ENCODE data around the gene CCDC6.
"Not testable (repeated sequence)": the region's sequence is repeated elsewhere in the genome, so short reads cannot be mapped to it uniquely, and the experiment has no call there.

CCDC6 gene

GRCh38 chr10:59748834-59749233, 157.5 kb downstream of the CCDC6 start:
- H3K36me3 ChIP-seq (ENCODE audit: low read length): no peaks in the 10 kb centered on the region
- H3K9me3 ChIP-seq (ENCODE audit: insufficient read depth, low read length): no peaks in the 10 kb centered on the region
- no peaks in the 10 kb centered on the region for H3K9me2 ChIP-seq (replicated peaks; ENCODE audit: insufficient read depth, low read length)
- H3K27ac ChIP-seq (ENCODE audit: low read depth, low read length): no peak overlapping the region
- no peak overlapping the region for H3K4me2 ChIP-seq (ENCODE audit: low read depth, low read length, poor library complexity, severe bottlenecking)
- H3K4me3 ChIP-seq (ENCODE audit: insufficient read depth, low read length, poor library complexity, severe bottlenecking): no peak overlapping the region
- no peaks in the 10 kb centered on the region for H3K27me3 ChIP-seq (ENCODE audit: low read length)
- no peaks in the 10 kb centered on the region for H4K20me1 ChIP-seq (ENCODE audit: low read depth, low read length)
- H3F3A ChIP-seq (ENCODE audit: insufficient read depth): no peaks in the 10 kb centered on the region
- H2AFZ ChIP-seq (ENCODE audit: low read depth, low read length, severe bottlenecking): no peak overlapping the region
- no peaks in the 10 kb centered on the region for H3K79me2 ChIP-seq (ENCODE audit: insufficient read depth, low read length)
- no peak for TF ChIP-seq CTCF (IDR thresholded peaks at IDR 0.05; ENCODE audit: insufficient read depth, low read length, poor library complexity, severe bottlenecking)
- no peak for TF ChIP-seq EZH2phosphoT487 (conservative IDR thresholded peaks at IDR 0.05; ENCODE audit: low read length)
- H3K9ac ChIP-seq (ENCODE audit: low read length): no peak overlapping the region

DNA sequence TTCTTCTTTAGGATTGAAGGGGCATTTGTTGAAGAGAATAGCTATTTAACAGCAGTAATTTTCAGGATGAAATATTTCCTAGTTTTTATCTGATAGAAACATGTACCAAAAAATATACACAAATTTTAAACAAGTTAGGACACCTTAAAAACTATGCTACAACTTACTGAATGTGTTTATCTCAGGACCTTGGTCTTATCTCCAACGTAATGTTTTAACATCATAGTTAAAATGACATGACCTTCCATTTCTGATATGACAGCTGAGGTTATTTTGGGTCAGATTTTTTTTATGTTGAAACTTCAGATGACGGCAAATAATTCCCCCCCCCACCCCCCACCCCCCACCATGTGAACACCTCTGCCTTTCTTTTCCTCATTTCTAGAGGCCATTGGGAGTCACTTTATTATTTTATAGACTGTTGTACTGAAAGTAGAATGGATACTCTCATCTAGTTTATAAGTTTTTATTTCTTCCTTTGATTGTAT, 161.1 kb downstream of the CCDC6 start:
- H3K79me2 ChIP-seq (ENCODE audit: insufficient read depth, low read length): no peaks in the 10 kb centered on the region
- H3K36me3 ChIP-seq (ENCODE audit: low read length): no peaks in the 10 kb centered on the region
- H3F3A ChIP-seq (ENCODE audit: insufficient read depth): no peaks in the 10 kb centered on the region
- no peaks in the 10 kb centered on the region for H4K20me1 ChIP-seq (ENCODE audit: low read depth, low read length)
- H3K27me3 ChIP-seq (ENCODE audit: low read length): no peaks in the 10 kb centered on the region
- TF ChIP-seq EZH2phosphoT487 (conservative IDR thresholded peaks at IDR 0.05; ENCODE audit: low read length): no peak
- no peak for TF ChIP-seq CTCF (IDR thresholded peaks at IDR 0.05; ENCODE audit: insufficient read depth, low read length, poor library complexity, severe bottlenecking)
- H3K4me2 ChIP-seq (ENCODE audit: low read depth, low read length, poor library complexity, severe bottlenecking): no peak overlapping the region
- H3K9me3 ChIP-seq (ENCODE audit: insufficient read depth, low read length): no peaks in the 10 kb centered on the region
- no peak overlapping the region for H3K4me3 ChIP-seq (ENCODE audit: insufficient read depth, low read length, poor library complexity, severe bottlenecking)
- H3K9ac ChIP-seq (ENCODE audit: low read length): no peak overlapping the region
- H2AFZ ChIP-seq (ENCODE audit: low read depth, low read length, severe bottlenecking): no peak overlapping the region
- no peak overlapping the region for H3K27ac ChIP-seq (ENCODE audit: low read depth, low read length)
- H3K9me2 ChIP-seq (replicated peaks; ENCODE audit: insufficient read depth, low read length): no peaks in the 10 kb centered on the region

- H3K9me2 ChIP-seq (replicated peaks; ENCODE audit: insufficient read depth, low read length); H3K79me2 ChIP-seq (ENCODE audit: insufficient read depth, low read length); H3K36me3 ChIP-seq (ENCODE audit: low read length); H2AFZ ChIP-seq (ENCODE audit: low read depth, low read length, severe bottlenecking); H3K27ac ChIP-seq (ENCODE audit: low read depth, low read length); H3K9me3 ChIP-seq (ENCODE audit: insufficient read depth, low read length); H3K4me3 ChIP-seq (ENCODE audit: insufficient read depth, low read length, poor library complexity, severe bottlenecking); H3K9ac ChIP-seq (ENCODE audit: low read length); H3F3A ChIP-seq (ENCODE audit: insufficient read depth); H3K27me3 ChIP-seq (ENCODE audit: low read length); H3K4me2 ChIP-seq (ENCODE audit: low read depth, low read length, poor library complexity, severe bottlenecking); H4K20me1 ChIP-seq (ENCODE audit: low read depth, low read length): not testable (repeated sequence)
Measured at GRCh38 chr10:59744762-59745161, 161.6 kb downstream of the CCDC6 start.

- H3K9me2 ChIP-seq (replicated peaks; ENCODE audit: insufficient read depth, low read length); H2AFZ ChIP-seq (ENCODE audit: low read depth, low read length, severe bottlenecking); H3K79me2 ChIP-seq (ENCODE audit: insufficient read depth, low read length); H3K9me3 ChIP-seq (ENCODE audit: insufficient read depth, low read length); H3K9ac ChIP-seq (ENCODE audit: low read length); H3K36me3 ChIP-seq (ENCODE audit: low read length); H4K20me1 ChIP-seq (ENCODE audit: low read depth, low read length); H3F3A ChIP-seq (ENCODE audit: insufficient read depth); H3K4me2 ChIP-seq (ENCODE audit: low read depth, low read length, poor library complexity, severe bottlenecking); H3K27ac ChIP-seq (ENCODE audit: low read depth, low read length); H3K27me3 ChIP-seq (ENCODE audit: low read length); H3K4me3 ChIP-seq (ENCODE audit: insufficient read depth, low read length, poor library complexity, severe bottlenecking): not testable (repeated sequence)
Measured at GRCh38 chr10:59744156-59744555, 162.2 kb downstream of the CCDC6 start.
